Cerebellar nuclear complex (tissue), 1 donor: ENCODE data around the gene ARSG.
"Not testable (repeated sequence)": the region's sequence is repeated elsewhere in the genome, so short reads cannot be mapped to it uniquely, and the experiment has no call there.

Experiments used
- DNase-seq, 2 experiments: peaks; one replicate each; lab custom pipeline; 2025; lab: John Stamatoyannopoulos, UW

The ARSG gene

DNA sequence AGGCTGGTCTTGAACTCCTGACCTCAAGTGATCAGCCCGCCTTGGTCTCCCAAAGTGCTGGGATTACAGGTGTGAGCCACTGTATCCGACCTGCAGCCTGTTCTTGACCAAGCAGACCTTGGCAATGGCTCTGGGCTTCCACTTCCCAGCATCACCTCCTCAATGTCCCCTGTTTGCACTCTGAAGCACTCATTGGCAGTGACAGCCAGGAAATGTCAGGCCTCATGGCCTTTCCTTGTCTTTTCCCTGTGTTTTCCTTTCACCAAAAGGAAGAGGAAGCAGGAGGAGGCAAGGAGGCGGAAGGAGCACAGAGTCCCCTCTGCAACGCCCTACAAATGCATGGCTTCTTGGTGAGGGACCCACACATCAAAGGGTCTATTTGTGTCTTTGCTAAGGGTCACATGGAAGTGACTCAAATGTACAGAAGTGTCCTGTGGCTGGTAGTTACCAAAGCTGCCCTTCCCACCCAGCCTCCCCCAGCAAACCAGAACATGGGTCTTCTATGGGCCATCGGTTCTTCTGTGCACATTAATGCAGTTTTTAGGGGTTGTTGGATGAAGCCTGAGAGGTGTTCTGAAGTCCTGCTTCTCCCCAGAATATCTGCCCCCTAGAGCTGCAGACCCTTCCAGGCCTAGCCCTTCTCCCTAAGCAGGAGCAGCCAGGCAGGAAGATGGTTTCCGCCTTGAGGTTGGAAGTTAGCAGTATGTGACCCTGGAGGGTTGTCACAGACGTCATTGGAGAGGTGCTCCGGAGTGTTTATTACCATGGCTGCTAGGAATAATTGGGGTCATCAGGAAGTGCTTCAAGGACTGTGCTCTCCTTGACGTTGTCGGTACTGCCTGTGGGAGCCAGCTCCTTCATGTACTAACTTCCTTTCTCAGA lies 105.2 kb downstream of the ARSG start:
- no peak for DNase-seq

DNA sequence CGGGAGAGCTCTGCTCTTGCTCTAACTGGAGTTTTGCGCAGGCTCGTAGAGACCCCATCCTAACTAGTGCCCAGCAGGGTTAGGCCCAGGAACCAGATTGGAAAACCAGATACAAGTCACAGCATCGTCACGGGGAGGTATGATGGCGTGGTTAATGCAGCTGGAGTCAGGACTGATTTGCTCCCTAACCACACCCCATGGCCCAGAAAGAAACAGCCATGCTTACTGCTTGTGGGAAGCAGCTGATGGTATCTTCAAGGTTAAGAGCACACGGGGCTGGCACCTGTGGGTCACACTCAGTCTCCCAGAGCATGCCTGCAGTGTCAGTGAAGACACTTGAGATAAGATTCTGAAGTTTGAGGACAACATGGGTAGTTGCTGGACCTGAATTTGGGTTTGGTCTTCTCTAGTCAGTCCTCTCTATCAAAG lies 105.8 kb downstream of the ARSG start:
- DNase-seq: no peak

DNA sequence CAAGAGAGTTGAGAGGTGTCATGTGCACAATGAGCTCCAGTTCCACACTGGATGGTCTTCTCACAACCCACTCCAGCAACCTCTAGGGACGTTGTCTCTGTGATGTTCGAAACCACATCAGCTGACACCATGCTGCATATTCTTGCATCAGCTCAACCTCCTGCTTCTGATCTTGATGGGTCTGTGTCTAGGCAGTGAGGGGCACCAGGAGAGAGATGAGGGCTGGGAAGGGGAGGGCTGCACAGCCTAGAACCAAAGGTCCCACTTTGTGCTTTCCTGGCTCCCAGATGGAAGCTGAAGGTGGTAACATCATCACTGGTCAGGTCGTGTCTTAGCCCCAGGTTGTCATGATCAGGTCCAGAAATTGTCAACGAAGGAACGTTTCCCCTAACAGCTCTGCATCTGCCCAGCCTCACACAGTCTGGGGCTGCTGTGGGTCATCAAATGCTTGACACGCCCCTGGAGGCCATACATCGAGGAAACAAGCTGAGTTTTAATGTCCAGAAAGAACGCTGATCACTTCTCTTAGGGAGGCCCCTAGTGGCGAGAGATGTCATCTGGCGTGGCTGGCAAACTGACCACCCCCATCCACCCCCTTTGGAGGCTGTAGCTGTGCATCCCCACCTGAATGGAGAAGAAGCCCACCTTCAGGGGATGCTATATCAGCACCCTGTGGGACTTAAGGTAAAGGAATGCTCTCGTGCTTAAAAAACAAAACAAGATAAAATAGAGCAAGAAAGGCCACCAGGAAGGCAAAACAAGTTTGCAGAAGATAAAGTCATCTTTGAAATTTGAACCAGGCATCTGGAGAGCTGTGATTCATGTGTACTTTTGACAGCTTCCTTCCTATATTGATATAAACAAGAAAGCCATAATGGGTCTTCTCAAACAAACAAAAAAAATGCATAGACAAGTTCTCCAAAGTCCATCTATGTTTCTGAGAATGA lies 107.7 kb downstream of the ARSG start:
- no peak for DNase-seq

DNA sequence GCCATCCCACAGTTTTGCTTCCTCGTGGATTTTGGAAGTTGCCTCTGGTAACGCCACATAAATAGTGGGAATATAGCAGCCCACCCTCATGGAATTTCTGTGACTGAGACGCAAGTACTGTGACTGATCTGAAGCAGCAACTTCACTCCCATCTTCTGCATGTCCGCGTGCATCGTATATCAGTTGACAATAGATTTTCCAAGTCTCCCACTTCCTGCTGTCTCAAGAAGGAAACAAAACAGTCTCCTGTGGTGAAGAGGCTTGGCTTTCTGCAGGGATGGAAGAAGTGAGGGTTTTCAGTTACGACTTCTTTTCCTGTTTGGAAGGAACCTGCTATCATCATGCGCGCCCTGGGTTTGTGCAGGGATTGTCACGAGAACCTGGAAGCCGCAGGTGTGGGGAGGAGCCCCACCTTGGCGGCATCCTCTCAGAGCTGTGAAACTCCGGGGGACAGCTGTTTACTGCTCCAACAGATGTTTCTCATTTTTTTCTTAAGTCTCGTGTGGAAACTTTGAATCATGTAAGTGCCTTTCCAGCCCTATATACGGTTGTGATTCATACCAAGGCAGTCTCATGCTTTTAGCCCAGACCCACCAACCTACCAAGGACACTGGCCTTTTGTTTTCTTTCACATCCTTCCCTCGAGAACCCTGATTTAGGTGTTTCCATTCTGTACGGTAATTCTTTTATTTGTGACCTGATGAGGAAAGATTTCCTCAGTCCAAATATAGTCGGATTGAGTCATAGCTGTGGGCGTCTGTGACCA lies 108.5 kb downstream of the ARSG start:
- no peak for DNase-seq

DNA sequence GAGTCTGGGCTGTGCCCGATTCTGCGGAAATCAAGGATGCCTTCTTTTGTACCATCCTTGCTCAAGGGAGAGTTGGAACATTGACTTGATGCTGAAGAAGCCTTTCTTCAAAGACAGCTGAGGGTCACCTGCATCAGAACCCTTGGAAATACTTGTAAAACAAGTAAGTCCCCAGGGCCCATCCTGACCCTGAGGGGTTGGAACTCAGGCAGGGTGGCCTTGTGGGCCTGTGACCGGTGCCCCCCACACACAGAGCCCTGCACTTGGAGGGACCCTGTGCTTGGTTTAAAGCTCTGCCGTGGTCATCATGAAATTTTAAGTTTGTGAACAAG lies 109.1 kb downstream of the ARSG start:
- DNase-seq: no peak

DNA sequence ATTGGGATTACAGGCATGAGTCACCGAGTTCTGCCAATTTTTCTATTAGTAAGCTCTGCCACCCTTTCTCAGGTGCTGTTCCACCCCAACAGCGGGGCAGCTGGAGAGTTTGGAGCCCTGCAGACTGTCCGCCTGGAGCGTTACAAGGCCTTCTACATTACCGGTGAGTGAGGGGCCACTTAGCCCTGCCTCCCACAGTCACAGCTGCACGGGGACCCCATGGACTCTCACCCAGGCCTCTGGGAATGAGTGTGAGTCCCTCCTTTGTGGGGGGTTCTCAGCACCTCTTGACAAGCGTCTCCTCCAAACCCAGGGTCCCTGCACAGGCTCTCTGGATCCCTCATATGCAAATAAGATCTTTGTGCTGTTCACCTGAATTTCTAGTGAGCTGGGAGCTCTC lies 110.0 kb downstream of the ARSG start:
- DNase-seq: no peak

DNA sequence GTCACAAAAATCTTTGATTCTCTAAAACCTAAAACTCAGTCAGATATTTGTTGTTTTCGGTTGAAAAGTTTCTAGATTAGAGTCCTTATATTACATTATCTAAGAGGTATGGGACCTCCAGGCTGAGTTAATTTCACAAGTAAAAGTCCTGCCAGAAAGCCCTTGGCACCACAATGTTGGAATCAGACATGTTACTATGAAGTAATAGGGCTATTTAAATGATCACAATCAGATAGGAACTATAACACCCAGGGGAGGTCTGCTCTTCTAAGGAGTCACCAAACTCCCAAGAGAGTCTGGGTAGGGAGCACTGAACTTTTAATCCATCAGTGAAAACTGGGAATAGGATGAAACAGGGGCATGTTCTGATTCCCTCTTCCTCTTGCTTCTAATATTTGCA lies 111.8 kb downstream of the ARSG start:
- DNase-seq: no peak

GRCh38 chr17:68403837-68404236 lies 112.5 kb downstream of the ARSG start:
- not testable (repeated sequence) for DNase-seq

GRCh38 chr17:68407656-68408055 lies 116.4 kb downstream of the ARSG start:
- DNase-seq: not testable (repeated sequence)

- DNase-seq: not testable (repeated sequence)
Measured at GRCh38 chr17:68413597-68414560, 122.6 kb downstream of the ARSG start.

DNA sequence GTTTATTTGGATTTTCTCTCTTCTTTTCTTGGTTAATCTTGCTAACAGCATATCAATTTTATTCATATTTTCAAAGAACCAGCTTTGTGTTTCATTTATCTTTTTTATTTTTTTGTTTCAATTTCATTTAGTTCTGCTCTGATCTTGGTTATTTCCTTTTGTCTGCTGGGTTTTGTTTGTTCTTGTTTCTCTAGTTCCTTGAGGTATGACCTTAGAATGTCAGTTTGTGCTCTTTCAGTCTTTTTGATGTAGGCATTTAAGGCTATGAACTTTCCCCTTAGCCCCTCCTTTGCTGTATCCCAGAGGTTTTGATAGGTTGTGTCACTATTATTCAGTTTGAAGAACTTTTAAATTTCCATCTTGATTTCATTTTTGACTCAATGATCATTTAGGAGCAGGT lies 123.6 kb downstream of the ARSG start:
- not testable (repeated sequence) for DNase-seq

DNA sequence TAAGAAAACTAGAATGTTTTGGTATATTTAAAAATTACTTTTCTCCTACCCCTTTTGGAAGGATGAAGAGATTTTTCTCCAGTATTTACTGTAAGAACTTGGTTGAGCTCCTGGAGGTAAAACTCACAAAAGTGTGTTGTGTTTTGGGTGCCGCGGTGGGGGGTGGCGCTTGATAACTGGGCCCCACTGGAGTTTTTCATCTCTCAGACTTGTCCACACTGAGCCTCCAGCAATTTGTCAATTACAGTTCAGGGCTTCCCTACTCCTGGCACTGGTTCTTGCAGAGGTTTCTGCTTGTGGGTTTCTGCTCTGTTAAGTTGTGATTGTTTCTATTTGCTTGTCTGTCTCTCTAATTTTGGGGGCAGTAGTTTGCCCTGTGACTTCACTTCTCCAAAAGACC lies 126.0 kb downstream of the ARSG start:
- DNase-seq: no peak

DNA sequence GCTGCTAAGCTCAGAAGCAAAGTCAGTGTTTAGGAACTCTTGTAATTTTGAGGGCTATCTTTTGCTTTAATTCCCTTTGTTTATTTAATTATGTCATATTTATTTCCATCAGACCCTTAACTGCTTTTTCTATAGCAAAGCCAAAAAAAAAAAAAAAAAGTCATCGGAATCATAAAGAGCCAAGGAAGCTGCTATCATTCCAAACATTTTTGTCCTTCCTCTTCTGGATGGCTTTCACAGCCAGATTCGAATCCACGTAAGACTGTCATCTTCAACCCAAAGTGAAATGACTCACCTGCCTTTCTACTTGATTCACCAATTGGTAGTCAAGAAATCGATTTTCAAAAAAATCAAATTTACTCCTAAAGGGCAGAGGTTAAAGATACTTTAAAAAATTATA lies 127.6 kb downstream of the ARSG start:
- no peak for DNase-seq

DNA sequence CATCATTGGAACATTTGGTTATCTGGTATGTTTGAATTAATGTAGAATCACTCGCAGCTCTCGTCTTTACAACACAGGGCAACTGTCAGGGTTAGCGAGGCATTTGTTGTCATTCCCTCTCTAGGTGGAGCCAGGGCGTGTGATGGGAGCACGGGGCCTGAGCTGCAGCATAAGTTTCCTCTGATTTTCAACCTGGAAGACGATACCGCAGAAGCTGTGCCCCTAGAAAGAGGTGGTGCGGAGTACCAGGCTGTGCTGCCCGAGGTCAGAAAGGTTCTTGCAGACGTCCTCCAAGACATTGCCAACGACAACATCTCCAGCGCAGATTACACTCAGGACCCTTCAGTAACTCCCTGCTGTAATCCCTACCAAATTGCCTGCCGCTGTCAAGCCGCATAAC lies 128.8 kb downstream of the ARSG start:
- no peak for DNase-seq

DNA sequence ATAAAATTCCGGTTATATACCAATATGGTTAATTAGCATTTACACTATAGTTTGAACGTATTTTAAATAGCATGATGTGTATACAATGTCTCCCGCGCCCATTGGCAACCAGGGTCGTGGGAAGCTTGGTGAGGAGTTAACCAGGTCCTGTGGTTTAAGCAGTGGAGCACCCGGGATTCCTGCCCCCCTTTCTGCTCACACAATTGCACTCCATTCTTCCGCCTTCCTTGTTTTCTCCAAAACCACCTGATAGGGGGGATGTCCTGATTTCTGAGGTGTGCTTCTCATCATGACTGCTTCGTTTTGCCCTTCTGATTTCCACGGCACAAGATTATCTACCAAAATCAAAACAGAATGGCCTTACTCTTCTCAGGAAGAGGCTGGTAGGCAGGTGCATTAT lies 130.2 kb downstream of the ARSG start:
- no peak for DNase-seq

DNA sequence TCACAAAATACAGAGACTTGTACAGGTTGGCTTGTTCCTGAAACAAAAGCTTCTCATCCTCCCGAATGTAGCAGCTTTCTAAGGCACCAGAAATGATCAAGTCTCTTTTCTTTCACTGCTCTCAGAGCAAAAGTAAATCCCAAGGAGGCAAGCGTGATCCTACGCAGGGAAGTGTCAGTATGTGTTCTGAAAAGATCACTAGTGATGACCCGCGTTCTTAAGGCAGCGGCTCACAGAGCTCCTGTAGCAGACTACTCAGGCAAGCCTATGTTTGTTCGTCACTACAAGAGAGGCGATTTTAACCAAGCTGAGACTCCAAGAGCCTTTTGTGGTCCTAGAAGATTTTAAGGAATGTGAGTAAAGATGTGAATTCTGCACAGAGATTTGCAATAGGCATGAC lies 131.5 kb downstream of the ARSG start:
- no peak for DNase-seq

- no peak for DNase-seq
Measured at GRCh38 chr17:68423251-68423650, 132.0 kb downstream of the ARSG start.

DNA sequence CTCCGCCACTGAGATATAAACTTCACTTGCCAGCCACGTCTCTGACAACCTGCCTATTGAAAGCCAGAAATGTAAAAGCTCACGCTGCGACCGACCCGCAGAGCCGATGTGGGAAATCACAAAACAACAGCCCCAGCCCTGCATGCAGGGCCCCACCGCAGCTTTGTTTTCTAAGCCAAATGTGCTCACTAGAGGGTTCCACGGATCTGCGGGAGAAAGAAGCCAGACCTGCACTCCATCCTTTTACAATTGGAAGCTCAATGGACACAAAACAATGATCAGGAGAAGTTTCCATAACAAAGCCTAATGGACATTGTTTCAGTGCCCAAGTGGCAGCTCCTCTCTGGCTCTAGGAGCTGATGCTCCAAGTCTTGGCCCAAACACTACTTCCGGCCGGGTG lies 132.9 kb downstream of the ARSG start:
- no peak for DNase-seq

- no peak for DNase-seq
Measured at GRCh38 chr17:68424861-68425260, 133.6 kb downstream of the ARSG start.

DNA sequence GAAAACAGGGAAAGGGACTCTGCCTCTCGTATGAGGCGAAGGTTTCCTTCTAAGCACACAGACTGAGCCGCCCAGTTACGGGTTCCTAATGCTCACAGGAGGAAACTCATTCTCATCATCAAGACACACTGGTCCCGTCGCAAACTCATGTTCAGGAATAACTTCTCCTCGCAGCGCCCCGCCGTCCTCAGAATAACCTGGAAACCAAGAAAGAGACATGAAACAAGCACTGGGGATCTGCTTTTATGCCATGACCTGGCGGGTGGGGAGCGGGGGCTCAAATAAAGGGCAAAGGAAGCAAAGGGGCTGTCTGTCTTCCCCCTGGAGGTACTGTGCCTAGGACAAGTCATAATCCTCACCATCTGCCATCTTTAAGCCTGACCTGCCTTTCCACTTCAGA lies 134.7 kb downstream of the ARSG start:
- DNase-seq: no peak

- DNase-seq: no peak
Measured at GRCh38 chr17:68427575-68427974, 136.3 kb downstream of the ARSG start.
